GM19099 (cell line): ENCODE results near the gene CACNA1B.

Experiments used
- POLR2A ChIP-seq: IDR thresholded peaks from 3 replicates; pipeline ENCODE4 v1.6.1; 2011; ENCODE audit warnings: low read depth; ENCODE audit not compliant: insufficient read length; ENCODE audit errors: extremely low read depth

CACNA1B gene

GRCh38 chr9:137905740-137906139, 28.2 kb downstream of the CACNA1B start:
- TF ChIP-seq POLR2A: no peak

GRCh38 chr9:137907776-137908175, 30.2 kb downstream of the CACNA1B start:
- no peak for TF ChIP-seq POLR2A

GRCh38 chr9:137912671-137913070, 35.1 kb downstream of the CACNA1B start:
- no peak for TF ChIP-seq POLR2A

GRCh38 chr9:137913132-137913531, 35.5 kb downstream of the CACNA1B start:
- TF ChIP-seq POLR2A: no peak

- no peak for TF ChIP-seq POLR2A
Measured at GRCh38 chr9:137913771-137914767, 36.5 kb downstream of the CACNA1B start.

GRCh38 chr9:137916540-137916939, 39.0 kb downstream of the CACNA1B start:
- no peak for TF ChIP-seq POLR2A

- no peak for TF ChIP-seq POLR2A
Measured at GRCh38 chr9:137917116-137917515, 39.5 kb downstream of the CACNA1B start.

- TF ChIP-seq POLR2A: no peak
Measured at GRCh38 chr9:137917795-137918194, 40.2 kb downstream of the CACNA1B start.

- TF ChIP-seq POLR2A: no peak
Measured at GRCh38 chr9:137918331-137919094, 40.9 kb downstream of the CACNA1B start.

GRCh38 chr9:137919095-137919465, 41.5 kb downstream of the CACNA1B start:
- no peak for TF ChIP-seq POLR2A

GRCh38 chr9:137919649-137920141, 42.1 kb downstream of the CACNA1B start:
- TF ChIP-seq POLR2A: no peak

- TF ChIP-seq POLR2A: no peak
Measured at GRCh38 chr9:137920753-137921152, 43.2 kb downstream of the CACNA1B start.

GRCh38 chr9:137924169-137924568, 46.6 kb downstream of the CACNA1B start:
- no peak for TF ChIP-seq POLR2A

GRCh38 chr9:137924761-137925369, 47.3 kb downstream of the CACNA1B start:
- TF ChIP-seq POLR2A: no peak

- TF ChIP-seq POLR2A: no peak
Measured at GRCh38 chr9:137943655-137944054, 66.1 kb downstream of the CACNA1B start.
